ENCODE results near the gene MTPN. TPM values are rescaled to one million over a fixed set of nuclear protein-coding genes. Genes with fewer than 3 reads are reported as not detected.

MTPN gene
- total RNA-seq (2022; extraction: Qiagen RNA extraction; ENCODE audit: low read depth) = 63.2 to 125 TPM (median 122 TPM) in 5 replicates

GRCh38 chr7:135977007-135977741 is at the start of gene MTPN:
Gene MTPN (minus strand): TSS chr7:135977359. CDS start chr7:135977100, 259 bp downstream.

Other genes with a start within 250 kb of the MTPN start
- not detected in 5 replicates for gene SLC13A4, start 249.2 kb downstream of the MTPN start, total RNA-seq (2022; extraction: Qiagen RNA extraction; ENCODE audit: low read depth)
- not detected in 5 replicates for gene FAM180A, start 228.5 kb downstream of the MTPN start, total RNA-seq (2022; extraction: Qiagen RNA extraction; ENCODE audit: low read depth)